Measurements from ENCODE around the gene ITGA11. TPM values are rescaled to one million over a fixed set of nuclear protein-coding genes. Genes with fewer than 3 reads are reported as not detected.

Gene ITGA11
- total and polyA plus RNA-seq, 2 experiments from 2014 or later: 0.03 to 0.40 TPM

GRCh38 chr15:68301301-68301700 is 130.7 kb downstream of the ITGA11 start:
- H3K36me3 ChIP-seq (ENCODE audit: insufficient read depth): no peaks in the 10 kb centered on the region
- no peaks in the 10 kb centered on the region for H3K79me2 ChIP-seq (replicated peaks; ENCODE audit: insufficient read depth)
- no peak for TF ChIP-seq ZNF331 (CRISPR knock-in tag; IDR thresholded peaks at IDR 0.05; ENCODE audit: low read depth)
- TF ChIP-seq STAT1 (IDR thresholded peaks at IDR 0.05; ENCODE audit: unreplicated experiment): no peak
- no peak for TF ChIP-seq ZNF462 (CRISPR knock-in tag; IDR thresholded peaks at IDR 0.05)
- TF ChIP-seq ETS1 (IDR thresholded peaks at IDR 0.05): no peak
- no peak for TF ChIP-seq JUNB (IDR thresholded peaks at IDR 0.05; ENCODE audit: unreplicated experiment)
- no peak for TF ChIP-seq NANOG (IDR thresholded peaks at IDR 0.05; ENCODE audit: borderline replicate concordance)
- no peak for TF ChIP-seq EZH2phosphoT487 (IDR thresholded peaks at IDR 0.05; ENCODE audit: unreplicated experiment)
- no peak for TF ChIP-seq POLR2AphosphoS5 (IDR thresholded peaks at IDR 0.05; ENCODE audit: low read depth)
- no peak for TF ChIP-seq EZH2 (IDR thresholded peaks at IDR 0.05; ENCODE audit: low read depth, unreplicated experiment)
- no peak for TF ChIP-seq CTCF (conservative IDR thresholded peaks at IDR 0.05; ENCODE audit: low read depth in 2 of 2)
- TF ChIP-seq CREB1 (CRISPR knock-in tag; IDR thresholded peaks at IDR 0.05; ENCODE audit: low read depth): no peak
- no peak for TF ChIP-seq REST (IDR thresholded peaks at IDR 0.05; ENCODE audit: unreplicated experiment)
- TF ChIP-seq ZNF114 (CRISPR knock-in tag; IDR thresholded peaks at IDR 0.05): no peak
- Mint-ChIP-seq H3K36me3 (ENCODE audit: low read depth) (no peaks in the 10 kb centered on the region; the same call in 2 of the 3 replicates), H3K27me3 (ENCODE audit: insufficient read depth, low read depth, poor library complexity) (peaks cover 3% of the 10 kb centered on the region), H3K27ac (peak overlapping the region; percentile 1; the same call in 1 of the 2 replicates), H3K4me1 (peaks cover 24% of the 10 kb centered on the region), H3K4me3 (no peak overlapping the region), H3K9me3 (no peaks in the 10 kb centered on the region)
- peaks cover 24% of the 10 kb centered on the region for H3K4me1 ChIP-seq (ENCODE audit: insufficient read depth)
- H3K9me2 ChIP-seq (ENCODE audit: insufficient read depth): no peaks in the 10 kb centered on the region
- H3K27me3 ChIP-seq (ENCODE audit: insufficient read depth): no peaks in the 10 kb centered on the region
- DNase-seq (ENCODE audit: low spot score) (no peak), ATAC-seq (no peak)
- H4K20me1 ChIP-seq (replicated peaks; ENCODE audit: insufficient read depth): no peaks in the 10 kb centered on the region
- H3F3A ChIP-seq (replicated peaks; ENCODE audit: low read depth): peaks cover 11% of the 10 kb centered on the region
- no peak overlapping the region for H3K4me3 ChIP-seq
- no peak overlapping the region for H2AFZ ChIP-seq
- no peak overlapping the region for H3K4me2 ChIP-seq
- H3K27ac ChIP-seq (ENCODE audit: low read depth): 0 out of 2 replicates have a peak overlapping the region, but pooled peaks have one; percentile 32

All from GM23338 (cell line).